ENCODE results near the gene NPTN.

- TF ChIP-seq SUZ12 (IDR thresholded peaks at IDR 0.05; ENCODE audit: extremely low read depth, insufficient read depth, insufficient read length) (no peak), YY1 (IDR thresholded peaks at IDR 0.05; ENCODE audit: insufficient read depth, insufficient read length) (no peak)
Observed at GRCh38 chr15:73589766-73590165, 43.4 kb downstream of the NPTN start.
